ENCODE results near the gene LPP. TPM values are rescaled to one million over a fixed set of nuclear protein-coding genes. Genes with fewer than 3 reads are reported as not detected.
A peak's percentile ranks its signal among the peaks of the same experiment; 100 is the strongest.

Gene LPP
- total and polyA plus RNA-seq, 5 donors from 2014 or later = 14.5 to 102 (median 21.7) TPM

DNA sequence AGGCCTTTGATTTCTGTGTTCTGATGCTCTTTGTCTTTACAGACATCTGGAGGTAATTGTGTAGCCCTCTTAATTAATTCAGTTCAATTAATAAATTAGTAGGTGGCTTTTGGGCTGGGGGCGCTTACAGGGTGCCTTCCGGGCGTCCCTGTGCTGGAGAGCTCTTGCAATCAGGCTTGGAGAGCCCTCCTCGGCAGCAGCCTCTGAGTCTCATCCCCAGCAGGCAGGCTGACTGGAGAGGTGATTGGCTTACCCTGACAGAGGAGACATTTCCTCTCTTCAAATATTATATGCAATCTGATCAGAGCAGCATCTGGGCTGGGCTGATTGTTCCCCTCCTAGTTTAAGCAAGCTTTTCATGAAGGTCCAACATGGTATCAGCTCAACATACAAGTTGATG is 250.7 kb downstream of the LPP start:
- peaks cover 17 to 35% (median 22%) of the 10 kb centered on the region in 4 donors for H3K4me1 Mint-ChIP-seq
- no peak overlapping the region for H3K27ac ChIP-seq (ENCODE audit: insufficient read depth, low read length, poor library complexity, severe bottlenecking)
- H3K4me3 ChIP-seq (ENCODE audit: low read depth, low read length) = no peak overlapping the region
- no peak overlapping the region for H3K4me3 Mint-ChIP-seq
- peaks cover 13% of the 10 kb centered on the region for H3K36me3 ChIP-seq (ENCODE audit: control insufficient read depth, insufficient read depth, low read length)
- no peaks in the 10 kb centered on the region for H3K9me3 ChIP-seq (ENCODE audit: control insufficient read depth in 2 of 2, low read length in 2 of 2)
- H3K9me3 Mint-ChIP-seq = peaks cover 0 to 5% (median 2%) of the 10 kb centered on the region in 7 donors
- H3K27me3 ChIP-seq (ENCODE audit: control insufficient read depth, insufficient read depth, low read length) = no peaks in the 10 kb centered on the region
- H3K36me3 Mint-ChIP-seq = peaks cover 27% of the 10 kb centered on the region
- DNase-seq (no peak), ATAC-seq (ENCODE audit: low read depth in 2 of 2) (no peak)
- no peaks in the 10 kb centered on the region for H3K27me3 Mint-ChIP-seq
- H3K4me1 ChIP-seq (ENCODE audit: control insufficient read depth, insufficient read depth, low read length, poor library complexity, severe bottlenecking) = peaks cover 3% of the 10 kb centered on the region
- H3K27ac Mint-ChIP-seq = no peak overlapping the region

DNA sequence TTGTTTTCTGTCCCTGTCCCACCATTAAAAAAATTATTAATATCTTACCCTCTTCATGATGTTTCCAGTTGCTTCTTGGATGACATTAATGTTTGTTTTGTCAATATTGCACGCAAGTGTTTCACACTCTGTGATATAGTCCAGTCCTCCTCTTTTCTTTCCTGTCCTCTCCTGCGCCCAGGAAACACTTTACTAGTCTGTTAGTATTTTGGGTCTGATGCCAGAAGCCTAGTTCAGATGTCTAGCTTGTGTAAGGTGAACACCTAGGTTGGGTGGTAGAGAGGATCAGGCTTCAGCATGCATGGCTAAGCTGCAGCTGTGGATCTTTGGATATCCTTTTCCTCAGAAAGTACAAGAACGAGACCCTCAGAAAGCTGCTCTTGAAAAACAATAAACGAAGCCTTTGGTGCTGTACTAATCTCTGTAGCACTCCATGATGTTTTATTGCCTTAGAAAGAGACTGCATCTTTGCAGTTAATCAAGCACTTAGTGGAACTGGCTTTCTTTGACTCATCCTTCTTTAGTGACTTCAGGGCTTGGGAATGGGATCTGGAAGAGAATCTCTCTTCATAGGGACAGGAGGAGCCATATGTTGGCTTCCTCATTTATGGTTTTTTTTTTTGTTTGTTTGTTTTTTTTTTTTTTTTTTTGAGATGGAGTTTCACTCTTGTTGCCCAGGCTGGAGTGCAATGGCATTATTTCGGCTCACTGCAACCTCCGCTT is 253.4 kb downstream of the LPP start:
- no peaks in the 10 kb centered on the region for H3K27me3 ChIP-seq (ENCODE audit: control insufficient read depth, insufficient read depth, low read length)
- H3K9me3 ChIP-seq (ENCODE audit: control insufficient read depth in 2 of 2, low read length in 2 of 2) = no peaks in the 10 kb centered on the region
- Mint-ChIP-seq H3K36me3 (peaks cover 35% of the 10 kb centered on the region), H3K4me3 (no peak overlapping the region), H3K9me3 (peaks cover 0 to 2% (median 0%) of the 10 kb centered on the region in 7 donors), H3K27ac (no peak overlapping the region), H3K27me3 (no peaks in the 10 kb centered on the region), H3K4me1 (peaks cover 5 to 25% (median 8%) of the 10 kb centered on the region in 4 donors)
- H3K4me3 ChIP-seq (ENCODE audit: low read depth, low read length) = no peak overlapping the region
- no peaks in the 10 kb centered on the region for H3K4me1 ChIP-seq (ENCODE audit: control insufficient read depth, insufficient read depth, low read length, poor library complexity, severe bottlenecking)
- no peak for DNase-seq
- H3K36me3 ChIP-seq (ENCODE audit: control insufficient read depth, insufficient read depth, low read length) = peaks cover 13% of the 10 kb centered on the region
- no peak overlapping the region for H3K27ac ChIP-seq (ENCODE audit: insufficient read depth, low read length, poor library complexity, severe bottlenecking)
- no peak for ATAC-seq (ENCODE audit: low read depth in 2 of 2)

DNA sequence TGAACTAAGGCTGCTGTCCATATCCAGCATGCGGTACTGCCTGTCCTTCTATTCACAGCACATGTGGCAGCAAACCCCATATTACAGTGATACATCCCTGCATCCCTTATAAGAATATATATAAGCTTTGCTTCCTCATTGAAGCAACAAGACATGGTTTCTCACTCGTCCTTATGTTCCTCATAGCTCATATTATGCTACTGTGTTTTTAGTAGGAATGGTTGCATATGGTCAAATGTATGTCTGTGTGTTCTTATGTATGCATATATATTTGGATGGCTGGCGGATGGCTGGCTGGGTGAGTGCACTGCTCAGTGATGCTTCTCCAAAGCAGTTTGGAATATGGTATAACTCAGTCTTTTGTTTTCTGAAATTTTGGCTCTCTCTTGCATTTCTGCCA is 254.9 kb downstream of the LPP start:
- Mint-ChIP-seq H3K27me3 (no peaks in the 10 kb centered on the region), H3K9me3 (peaks cover 0 to 2% (median 0%) of the 10 kb centered on the region in 7 donors), H3K36me3 (peaks cover 38% of the 10 kb centered on the region), H3K27ac (no peak overlapping the region), H3K4me3 (no peak overlapping the region), H3K4me1 (peaks cover 0 to 12% (median 2%) of the 10 kb centered on the region in 4 donors)
- Histone ChIP-seq H3K27ac (ENCODE audit: insufficient read depth, low read length, poor library complexity, severe bottlenecking) (no peak overlapping the region), H3K27me3 (ENCODE audit: control insufficient read depth, insufficient read depth, low read length) (no peaks in the 10 kb centered on the region), H3K4me3 (ENCODE audit: low read depth, low read length) (no peak overlapping the region), H3K9me3 (ENCODE audit: control insufficient read depth in 2 of 2, low read length in 2 of 2) (no peaks in the 10 kb centered on the region), H3K4me1 (ENCODE audit: control insufficient read depth, insufficient read depth, low read length, poor library complexity, severe bottlenecking) (no peaks in the 10 kb centered on the region), H3K36me3 (ENCODE audit: control insufficient read depth, insufficient read depth, low read length) (peaks cover 13% of the 10 kb centered on the region)
- DNase-seq = no peak
- ATAC-seq (ENCODE audit: low read depth in 2 of 2) = no peak

- H3K9me3 ChIP-seq (ENCODE audit: control insufficient read depth in 2 of 2, low read length in 2 of 2) = no peaks in the 10 kb centered on the region
- no peaks in the 10 kb centered on the region for H3K27me3 ChIP-seq (ENCODE audit: control insufficient read depth, insufficient read depth, low read length)
- Mint-ChIP-seq H3K27ac (no peak overlapping the region), H3K27me3 (no peaks in the 10 kb centered on the region), H3K4me1 (peaks cover 0 to 7% (median 2%) of the 10 kb centered on the region in 4 donors), H3K36me3 (peaks cover 30% of the 10 kb centered on the region), H3K4me3 (no peak overlapping the region), H3K9me3 (no peaks in the 10 kb centered on the region)
- peaks cover 9% of the 10 kb centered on the region for H3K36me3 ChIP-seq (ENCODE audit: control insufficient read depth, insufficient read depth, low read length)
- no peak overlapping the region for H3K4me3 ChIP-seq (ENCODE audit: low read depth, low read length)
- H3K27ac ChIP-seq (ENCODE audit: insufficient read depth, low read length, poor library complexity, severe bottlenecking) = no peak overlapping the region
- ATAC-seq (ENCODE audit: low read depth in 2 of 2) (no peak), DNase-seq (no peak)
- no peaks in the 10 kb centered on the region for H3K4me1 ChIP-seq (ENCODE audit: control insufficient read depth, insufficient read depth, low read length, poor library complexity, severe bottlenecking)
These were observed 257.8 kb downstream of the LPP start for GRCh38 chr3:188411750-188412149.

DNA sequence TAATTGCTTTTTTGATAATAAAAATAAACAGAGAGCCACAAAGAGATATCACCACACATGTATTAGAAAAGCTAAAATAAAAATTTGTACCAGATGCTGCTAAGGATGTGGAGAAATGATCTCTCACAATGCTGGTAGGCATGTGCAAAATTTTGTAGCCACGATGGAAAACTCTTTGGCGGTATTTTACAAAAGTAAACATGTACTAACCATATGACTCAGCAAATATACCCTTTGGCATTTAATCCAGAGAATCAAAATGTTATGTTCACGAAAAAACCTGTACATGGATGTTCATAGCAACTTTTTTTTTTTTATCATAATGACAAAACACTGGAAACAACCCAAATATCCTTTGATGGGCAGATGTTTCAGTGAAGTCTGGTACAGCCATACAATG is 261.2 kb downstream of the LPP start:
- H3K4me3 ChIP-seq (ENCODE audit: low read depth, low read length) = no peak overlapping the region
- Mint-ChIP-seq H3K27me3 (no peaks in the 10 kb centered on the region), H3K4me3 (no peak overlapping the region), H3K9me3 (no peaks in the 10 kb centered on the region), H3K36me3 (peaks cover 25% of the 10 kb centered on the region), H3K4me1 (peaks cover 11 to 15% (median 14%) of the 10 kb centered on the region in 4 donors), H3K27ac (no peak overlapping the region)
- H3K27me3 ChIP-seq (ENCODE audit: control insufficient read depth, insufficient read depth, low read length) = no peaks in the 10 kb centered on the region
- ATAC-seq (ENCODE audit: low read depth in 2 of 2) = no peak
- H3K27ac ChIP-seq (ENCODE audit: insufficient read depth, low read length, poor library complexity, severe bottlenecking) = no peak overlapping the region
- peaks cover 3% of the 10 kb centered on the region for H3K4me1 ChIP-seq (ENCODE audit: control insufficient read depth, insufficient read depth, low read length, poor library complexity, severe bottlenecking)
- no peaks in the 10 kb centered on the region for H3K36me3 ChIP-seq (ENCODE audit: control insufficient read depth, insufficient read depth, low read length)
- H3K9me3 ChIP-seq (ENCODE audit: control insufficient read depth in 2 of 2, low read length in 2 of 2) = no peaks in the 10 kb centered on the region
- DNase-seq = no peak

DNA sequence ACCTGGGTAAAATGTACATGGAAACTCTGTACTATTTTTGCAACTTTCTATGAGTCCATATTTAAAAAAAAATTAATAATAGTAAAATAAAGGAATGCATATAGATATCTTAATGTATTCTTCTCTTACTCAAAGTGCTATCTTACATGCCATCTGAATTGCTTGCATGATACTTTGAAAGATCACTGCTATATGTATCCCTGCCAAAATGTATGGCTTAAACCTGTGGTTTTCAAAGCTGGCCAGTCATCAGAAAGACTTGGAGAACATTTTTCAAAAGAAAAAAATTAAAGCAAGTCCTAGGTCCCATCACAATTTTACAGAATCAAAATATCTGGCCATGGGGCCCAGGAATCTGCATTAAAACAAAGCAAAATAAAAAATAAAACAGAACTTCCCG is 262.1 kb downstream of the LPP start:
- Mint-ChIP-seq H3K4me3 (no peak overlapping the region), H3K36me3 (peaks cover 19% of the 10 kb centered on the region), H3K27me3 (no peaks in the 10 kb centered on the region), H3K4me1 (peaks cover 11 to 15% (median 14%) of the 10 kb centered on the region in 4 donors), H3K9me3 (no peaks in the 10 kb centered on the region), H3K27ac (no peak overlapping the region)
- DNase-seq (no peak), ATAC-seq (ENCODE audit: low read depth in 2 of 2) (no peak)
- Histone ChIP-seq H3K4me3 (ENCODE audit: low read depth, low read length) (no peak overlapping the region), H3K27ac (ENCODE audit: insufficient read depth, low read length, poor library complexity, severe bottlenecking) (no peak overlapping the region), H3K36me3 (ENCODE audit: control insufficient read depth, insufficient read depth, low read length) (no peaks in the 10 kb centered on the region), H3K9me3 (ENCODE audit: control insufficient read depth in 2 of 2, low read length in 2 of 2) (no peaks in the 10 kb centered on the region), H3K27me3 (ENCODE audit: control insufficient read depth, insufficient read depth, low read length) (no peaks in the 10 kb centered on the region), H3K4me1 (ENCODE audit: control insufficient read depth, insufficient read depth, low read length, poor library complexity, severe bottlenecking) (peaks cover 3% of the 10 kb centered on the region)

- DNase-seq = peak in 1 of 3 donors; percentile 29
- Histone ChIP-seq H3K9me3 (ENCODE audit: control insufficient read depth in 2 of 2, low read length in 2 of 2) (no peaks in the 10 kb centered on the region), H3K27ac (ENCODE audit: insufficient read depth, low read length, poor library complexity, severe bottlenecking) (no peak overlapping the region), H3K36me3 (ENCODE audit: control insufficient read depth, insufficient read depth, low read length) (no peaks in the 10 kb centered on the region), H3K4me3 (ENCODE audit: low read depth, low read length) (no peak overlapping the region), H3K4me1 (ENCODE audit: control insufficient read depth, insufficient read depth, low read length, poor library complexity, severe bottlenecking) (peaks cover 3% of the 10 kb centered on the region), H3K27me3 (ENCODE audit: control insufficient read depth, insufficient read depth, low read length) (no peaks in the 10 kb centered on the region)
- Mint-ChIP-seq H3K9me3 (peaks cover 0 to 3% (median 0%) of the 10 kb centered on the region in 7 donors), H3K36me3 (peaks cover 21% of the 10 kb centered on the region), H3K4me3 (no peak overlapping the region), H3K4me1 (peaks cover 11 to 15% (median 14%) of the 10 kb centered on the region in 4 donors), H3K27ac (no peak overlapping the region), H3K27me3 (no peaks in the 10 kb centered on the region)
- ATAC-seq (ENCODE audit: low read depth in 2 of 2) = no peak
These were observed 263.3 kb downstream of the LPP start for GRCh38 chr3:188417271-188417696.

GRCh38 chr3:188417766-188418165 is 263.8 kb downstream of the LPP start:
- Mint-ChIP-seq H3K36me3 (peaks cover 20% of the 10 kb centered on the region), H3K4me1 (peaks cover 11 to 15% (median 14%) of the 10 kb centered on the region in 4 donors), H3K27me3 (no peaks in the 10 kb centered on the region), H3K4me3 (no peak overlapping the region), H3K27ac (no peak overlapping the region), H3K9me3 (peaks cover 0 to 3% (median 0%) of the 10 kb centered on the region in 7 donors)
- H3K4me3 ChIP-seq (ENCODE audit: low read depth, low read length) = no peak overlapping the region
- no peaks in the 10 kb centered on the region for H3K9me3 ChIP-seq (ENCODE audit: control insufficient read depth in 2 of 2, low read length in 2 of 2)
- peaks cover 3% of the 10 kb centered on the region for H3K4me1 ChIP-seq (ENCODE audit: control insufficient read depth, insufficient read depth, low read length, poor library complexity, severe bottlenecking)
- H3K27ac ChIP-seq (ENCODE audit: insufficient read depth, low read length, poor library complexity, severe bottlenecking) = no peak overlapping the region
- H3K27me3 ChIP-seq (ENCODE audit: control insufficient read depth, insufficient read depth, low read length) = no peaks in the 10 kb centered on the region
- H3K36me3 ChIP-seq (ENCODE audit: control insufficient read depth, insufficient read depth, low read length) = no peaks in the 10 kb centered on the region
- DNase-seq = no peak
- no peak for ATAC-seq (ENCODE audit: low read depth in 2 of 2)

All from CD4-positive, CD25-positive, alpha-beta regulatory T cell (primary cell).